ENCODE data around the gene WDR45. TPM values are rescaled to one million over a fixed set of nuclear protein-coding genes. Genes with fewer than 3 reads are reported as not detected.

WDR45 gene
- total RNA-seq, 1 experiment from 2014 or later = 49.3 TPM

- BruUV-seq (replicated peaks) = TSS peak; percentile 69
- Histone ChIP-seq H3K9me3 (ENCODE audit: control insufficient read depth, insufficient read depth, low read depth, low read length) (no peaks in the 10 kb centered on the region), H3K4me3 (ENCODE audit: low read depth in 2 of 2, low read length in 2 of 2) (no peak overlapping the region), H3K4me1 (ENCODE audit: control insufficient read depth, insufficient read depth, low read length) (no peaks in the 10 kb centered on the region), H3K36me3 (ENCODE audit: control insufficient read depth, insufficient read depth, low read length) (peaks cover 3% of the 10 kb centered on the region; the same call in 1 of the 2 replicates), H3K27ac (ENCODE audit: low read length) (no peak overlapping the region), H3K27me3 (ENCODE audit: control insufficient read depth, insufficient read depth, low read length) (no peaks in the 10 kb centered on the region)
- ChIA-PET POLR2A (no interaction called here), CTCF (interaction anchor here (0.6 kb wide), 2 partner anchors 9 to 125 kb away, joined by 6 to 8 read pairs; no protein-coding TSS in a partner anchor)
- ATAC-seq = no peak
- DNase-seq (ENCODE audit: low read depth, low spot score) = no peak
- TF ChIP-seq, protein P1, sequence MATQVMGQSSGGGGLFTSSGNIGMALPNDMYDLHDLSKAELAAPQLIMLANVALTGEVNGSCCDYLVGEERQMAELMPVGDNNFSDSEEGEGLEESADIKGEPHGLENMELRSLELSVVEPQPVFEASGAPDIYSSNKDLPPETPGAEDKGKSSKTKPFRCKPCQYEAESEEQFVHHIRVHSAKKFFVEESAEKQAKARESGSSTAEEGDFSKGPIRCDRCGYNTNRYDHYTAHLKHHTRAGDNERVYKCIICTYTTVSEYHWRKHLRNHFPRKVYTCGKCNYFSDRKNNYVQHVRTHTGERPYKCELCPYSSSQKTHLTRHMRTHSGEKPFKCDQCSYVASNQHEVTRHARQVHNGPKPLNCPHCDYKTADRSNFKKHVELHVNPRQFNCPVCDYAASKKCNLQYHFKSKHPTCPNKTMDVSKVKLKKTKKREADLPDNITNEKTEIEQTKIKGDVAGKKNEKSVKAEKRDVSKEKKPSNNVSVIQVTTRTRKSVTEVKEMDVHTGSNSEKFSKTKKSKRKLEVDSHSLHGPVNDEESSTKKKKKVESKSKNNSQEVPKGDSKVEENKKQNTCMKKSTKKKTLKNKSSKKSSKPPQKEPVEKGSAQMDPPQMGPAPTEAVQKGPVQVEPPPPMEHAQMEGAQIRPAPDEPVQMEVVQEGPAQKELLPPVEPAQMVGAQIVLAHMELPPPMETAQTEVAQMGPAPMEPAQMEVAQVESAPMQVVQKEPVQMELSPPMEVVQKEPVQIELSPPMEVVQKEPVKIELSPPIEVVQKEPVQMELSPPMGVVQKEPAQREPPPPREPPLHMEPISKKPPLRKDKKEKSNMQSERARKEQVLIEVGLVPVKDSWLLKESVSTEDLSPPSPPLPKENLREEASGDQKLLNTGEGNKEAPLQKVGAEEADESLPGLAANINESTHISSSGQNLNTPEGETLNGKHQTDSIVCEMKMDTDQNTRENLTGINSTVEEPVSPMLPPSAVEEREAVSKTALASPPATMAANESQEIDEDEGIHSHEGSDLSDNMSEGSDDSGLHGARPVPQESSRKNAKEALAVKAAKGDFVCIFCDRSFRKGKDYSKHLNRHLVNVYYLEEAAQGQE (IDR thresholded peaks at IDR 0.05; ENCODE audit: insufficient read depth in 1 of 2, low read depth in 2 of 2, low read length in 1 of 2) = no peak
- TF ChIP-seq TCF7L2 (IDR thresholded peaks at IDR 0.05; ENCODE audit: low read depth, low read length) (no peak), SIN3A (IDR thresholded peaks at IDR 0.05; ENCODE audit: borderline replicate concordance, insufficient read depth, low read depth, low read length) (no peak), POLR2AphosphoS5 (IDR thresholded peaks at IDR 0.05; ENCODE audit: low read depth, low read length) (no peak)
- TF ChIP-seq, protein P2, sequence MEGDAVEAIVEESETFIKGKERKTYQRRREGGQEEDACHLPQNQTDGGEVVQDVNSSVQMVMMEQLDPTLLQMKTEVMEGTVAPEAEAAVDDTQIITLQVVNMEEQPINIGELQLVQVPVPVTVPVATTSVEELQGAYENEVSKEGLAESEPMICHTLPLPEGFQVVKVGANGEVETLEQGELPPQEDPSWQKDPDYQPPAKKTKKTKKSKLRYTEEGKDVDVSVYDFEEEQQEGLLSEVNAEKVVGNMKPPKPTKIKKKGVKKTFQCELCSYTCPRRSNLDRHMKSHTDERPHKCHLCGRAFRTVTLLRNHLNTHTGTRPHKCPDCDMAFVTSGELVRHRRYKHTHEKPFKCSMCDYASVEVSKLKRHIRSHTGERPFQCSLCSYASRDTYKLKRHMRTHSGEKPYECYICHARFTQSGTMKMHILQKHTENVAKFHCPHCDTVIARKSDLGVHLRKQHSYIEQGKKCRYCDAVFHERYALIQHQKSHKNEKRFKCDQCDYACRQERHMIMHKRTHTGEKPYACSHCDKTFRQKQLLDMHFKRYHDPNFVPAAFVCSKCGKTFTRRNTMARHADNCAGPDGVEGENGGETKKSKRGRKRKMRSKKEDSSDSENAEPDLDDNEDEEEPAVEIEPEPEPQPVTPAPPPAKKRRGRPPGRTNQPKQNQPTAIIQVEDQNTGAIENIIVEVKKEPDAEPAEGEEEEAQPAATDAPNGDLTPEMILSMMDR (IDR thresholded peaks at IDR 0.05) = no peak
- in situ Hi-C loops (cut with HindIII; ENCODE audit: low pct_unique_long_range_greater_than_20kb, low sequenced_read_pairs) = no loop called here
- intact Hi-C loops (cut with micrococcal nuclease; ENCODE audit: unreplicated experiment) = no loop called here
Measured at GRCh38 chrX:49110417-49110816, 30.7 kb upstream of the WDR45 start.

DNA sequence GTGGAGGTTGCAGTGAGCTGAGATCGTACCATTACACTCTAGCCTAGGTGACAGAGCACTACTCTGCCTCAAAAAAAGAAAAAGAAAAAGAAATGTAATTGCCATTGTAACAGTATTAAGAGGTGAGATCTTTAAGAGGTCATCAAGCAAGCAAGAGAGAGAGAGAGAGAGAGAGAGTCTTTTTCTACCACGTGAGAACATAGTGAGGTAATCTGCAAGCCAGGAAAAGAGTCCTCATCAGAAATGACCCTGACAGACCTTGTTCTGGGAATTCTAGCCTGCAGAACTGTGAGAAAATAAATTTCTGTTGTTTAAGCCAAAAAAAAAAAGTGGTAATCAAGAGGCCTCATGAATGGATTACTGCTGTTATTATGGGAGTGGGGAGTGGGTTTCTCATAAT, 29.0 kb upstream of the WDR45 start:
- intact Hi-C loops (cut with micrococcal nuclease; ENCODE audit: unreplicated experiment) (no loop called here), in situ Hi-C loops (cut with HindIII; ENCODE audit: low pct_unique_long_range_greater_than_20kb, low sequenced_read_pairs) (no loop called here)
- CTCF ChIA-PET = no interaction called here

More for the DNA sequence above, 29.0 kb upstream of the WDR45 start:
- POLR2A ChIA-PET = no interaction called here
- no peak overlapping the region for H3K4me3 ChIP-seq (ENCODE audit: low read depth in 2 of 2, low read length in 2 of 2)
- no peaks in the 10 kb centered on the region for H3K27me3 ChIP-seq (ENCODE audit: control insufficient read depth, insufficient read depth, low read length)
- no peak overlapping the region for H3K27ac ChIP-seq (ENCODE audit: low read length)
- no peak for ATAC-seq
- DNase-seq (ENCODE audit: low read depth, low spot score) = no peak
- no TSS peak for BruUV-seq (replicated peaks)
- H3K9me3 ChIP-seq (ENCODE audit: control insufficient read depth, insufficient read depth, low read depth, low read length) = no peaks in the 10 kb centered on the region
- H3K4me1 ChIP-seq (ENCODE audit: control insufficient read depth, insufficient read depth, low read length) = no peaks in the 10 kb centered on the region
- H3K36me3 ChIP-seq (ENCODE audit: control insufficient read depth, insufficient read depth, low read length) = peaks cover 3% of the 10 kb centered on the region; the same call in 1 of the 2 replicates
- TF ChIP-seq, protein P1 (IDR thresholded peaks at IDR 0.05; ENCODE audit: insufficient read depth in 1 of 2, low read depth in 2 of 2, low read length in 1 of 2) = no peak
- TF ChIP-seq SIN3A (IDR thresholded peaks at IDR 0.05; ENCODE audit: borderline replicate concordance, insufficient read depth, low read depth, low read length) = no peak
